C4-2B (cell line): ENCODE measurements around the gene PLXNA4.

Experiments used
- CTCF ChIP-seq: fragments of 450-650 bp; conservative IDR thresholded peaks from 2 replicates; pipeline ENCODE4 v1.5.1; 2017; ENCODE audit warnings: mild to moderate bottlenecking
- ZFX ChIP-seq: fragments of 450-650 bp; IDR thresholded peaks from 2 replicates; pipeline ENCODE4 v1.6.1; 2017

- no peak for TF ChIP-seq CTCF
- no peak for TF ChIP-seq ZFX
Measured at GRCh38 chr7:132080467-132080866, 495.8 kb downstream of the PLXNA4 start.
